ENCODE results near the gene NKIRAS2. TPM values are rescaled to one million over a fixed set of nuclear protein-coding genes. Genes with fewer than 3 reads are reported as not detected.

The NKIRAS2 gene
- polyA plus RNA-seq, 1 donor from 2014 or later, result 60.2 TPM

DNA sequence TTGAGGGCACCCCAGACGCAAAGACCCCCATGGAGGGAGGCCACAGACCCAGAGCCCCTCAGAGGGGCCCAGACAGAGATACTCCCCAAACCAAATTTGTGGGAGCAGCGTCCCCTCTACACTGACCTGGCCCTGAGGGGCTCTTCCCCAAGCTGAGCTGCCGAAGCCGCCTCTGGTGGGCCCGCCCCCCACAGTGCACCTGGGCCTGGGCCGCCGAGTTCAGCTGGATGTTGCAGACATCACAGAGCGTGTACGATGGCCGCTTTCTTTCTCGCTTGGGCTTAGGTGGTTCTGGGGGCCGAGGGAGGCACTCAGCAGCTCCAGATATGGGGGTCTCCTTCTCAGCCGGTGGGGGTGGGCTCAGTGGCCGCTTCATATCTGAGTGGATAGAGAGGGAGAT lies 42.8 kb downstream of the NKIRAS2 start:
- no peak overlapping the region for H3K4me3 ChIP-seq (ENCODE audit: low read length)
- H4K20me1 ChIP-seq (ENCODE audit: insufficient read depth), result no peaks in the 10 kb centered on the region
- H3K36me3 ChIP-seq (ENCODE audit: insufficient read depth, low read length), result no peaks in the 10 kb centered on the region
- no peaks in the 10 kb centered on the region for H3K27me3 ChIP-seq (ENCODE audit: insufficient read depth, low read depth, low read length)
- no peak overlapping the region for H2AFZ ChIP-seq (ENCODE audit: low read depth, low read length)
- H3K4me2 ChIP-seq (ENCODE audit: low read length), result no peak overlapping the region
- no peaks in the 10 kb centered on the region for H3K9me2 ChIP-seq (ENCODE audit: insufficient read depth, low read length)
- TF ChIP-seq MXI1 (conservative IDR thresholded peaks at IDR 0.05; ENCODE audit: poor library complexity, severe bottlenecking) (no peak), TAF1 (IDR thresholded peaks at IDR 0.05; ENCODE audit: low read depth) (no peak), RAD21 (conservative IDR thresholded peaks at IDR 0.05) (no peak), POLR2AphosphoS5 (IDR thresholded peaks at IDR 0.05) (no peak), EP300 (conservative IDR thresholded peaks at IDR 0.05; ENCODE audit: poor library complexity, severe bottlenecking) (no peak), SMC3 (conservative IDR thresholded peaks at IDR 0.05; ENCODE audit: poor library complexity) (no peak), EZH2 (IDR thresholded peaks at IDR 0.05; ENCODE audit: borderline replicate concordance, insufficient read depth, low read length, poor library complexity, severe bottlenecking) (no peak)
- TF ChIP-seq, protein P1, sequence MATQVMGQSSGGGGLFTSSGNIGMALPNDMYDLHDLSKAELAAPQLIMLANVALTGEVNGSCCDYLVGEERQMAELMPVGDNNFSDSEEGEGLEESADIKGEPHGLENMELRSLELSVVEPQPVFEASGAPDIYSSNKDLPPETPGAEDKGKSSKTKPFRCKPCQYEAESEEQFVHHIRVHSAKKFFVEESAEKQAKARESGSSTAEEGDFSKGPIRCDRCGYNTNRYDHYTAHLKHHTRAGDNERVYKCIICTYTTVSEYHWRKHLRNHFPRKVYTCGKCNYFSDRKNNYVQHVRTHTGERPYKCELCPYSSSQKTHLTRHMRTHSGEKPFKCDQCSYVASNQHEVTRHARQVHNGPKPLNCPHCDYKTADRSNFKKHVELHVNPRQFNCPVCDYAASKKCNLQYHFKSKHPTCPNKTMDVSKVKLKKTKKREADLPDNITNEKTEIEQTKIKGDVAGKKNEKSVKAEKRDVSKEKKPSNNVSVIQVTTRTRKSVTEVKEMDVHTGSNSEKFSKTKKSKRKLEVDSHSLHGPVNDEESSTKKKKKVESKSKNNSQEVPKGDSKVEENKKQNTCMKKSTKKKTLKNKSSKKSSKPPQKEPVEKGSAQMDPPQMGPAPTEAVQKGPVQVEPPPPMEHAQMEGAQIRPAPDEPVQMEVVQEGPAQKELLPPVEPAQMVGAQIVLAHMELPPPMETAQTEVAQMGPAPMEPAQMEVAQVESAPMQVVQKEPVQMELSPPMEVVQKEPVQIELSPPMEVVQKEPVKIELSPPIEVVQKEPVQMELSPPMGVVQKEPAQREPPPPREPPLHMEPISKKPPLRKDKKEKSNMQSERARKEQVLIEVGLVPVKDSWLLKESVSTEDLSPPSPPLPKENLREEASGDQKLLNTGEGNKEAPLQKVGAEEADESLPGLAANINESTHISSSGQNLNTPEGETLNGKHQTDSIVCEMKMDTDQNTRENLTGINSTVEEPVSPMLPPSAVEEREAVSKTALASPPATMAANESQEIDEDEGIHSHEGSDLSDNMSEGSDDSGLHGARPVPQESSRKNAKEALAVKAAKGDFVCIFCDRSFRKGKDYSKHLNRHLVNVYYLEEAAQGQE (IDR thresholded peaks at IDR 0.05; ENCODE audit: borderline replicate concordance), result no peak
- TF ChIP-seq, protein P2, sequence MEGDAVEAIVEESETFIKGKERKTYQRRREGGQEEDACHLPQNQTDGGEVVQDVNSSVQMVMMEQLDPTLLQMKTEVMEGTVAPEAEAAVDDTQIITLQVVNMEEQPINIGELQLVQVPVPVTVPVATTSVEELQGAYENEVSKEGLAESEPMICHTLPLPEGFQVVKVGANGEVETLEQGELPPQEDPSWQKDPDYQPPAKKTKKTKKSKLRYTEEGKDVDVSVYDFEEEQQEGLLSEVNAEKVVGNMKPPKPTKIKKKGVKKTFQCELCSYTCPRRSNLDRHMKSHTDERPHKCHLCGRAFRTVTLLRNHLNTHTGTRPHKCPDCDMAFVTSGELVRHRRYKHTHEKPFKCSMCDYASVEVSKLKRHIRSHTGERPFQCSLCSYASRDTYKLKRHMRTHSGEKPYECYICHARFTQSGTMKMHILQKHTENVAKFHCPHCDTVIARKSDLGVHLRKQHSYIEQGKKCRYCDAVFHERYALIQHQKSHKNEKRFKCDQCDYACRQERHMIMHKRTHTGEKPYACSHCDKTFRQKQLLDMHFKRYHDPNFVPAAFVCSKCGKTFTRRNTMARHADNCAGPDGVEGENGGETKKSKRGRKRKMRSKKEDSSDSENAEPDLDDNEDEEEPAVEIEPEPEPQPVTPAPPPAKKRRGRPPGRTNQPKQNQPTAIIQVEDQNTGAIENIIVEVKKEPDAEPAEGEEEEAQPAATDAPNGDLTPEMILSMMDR (IDR thresholded peaks at IDR 0.05; ENCODE audit: poor library complexity, severe bottlenecking), result no peak
- H3K9me3 ChIP-seq (ENCODE audit: low read length), result no peaks in the 10 kb centered on the region
- H3K27ac ChIP-seq (ENCODE audit: low read length), result no peak overlapping the region
- H3K9ac ChIP-seq (ENCODE audit: low read length), result no peak overlapping the region
- H3F3A ChIP-seq (ENCODE audit: insufficient read depth, low read length, poor library complexity, severe bottlenecking), result no peaks in the 10 kb centered on the region
- H3K79me2 ChIP-seq (replicated peaks; ENCODE audit: insufficient read depth, low read length), result no peaks in the 10 kb centered on the region

DNA sequence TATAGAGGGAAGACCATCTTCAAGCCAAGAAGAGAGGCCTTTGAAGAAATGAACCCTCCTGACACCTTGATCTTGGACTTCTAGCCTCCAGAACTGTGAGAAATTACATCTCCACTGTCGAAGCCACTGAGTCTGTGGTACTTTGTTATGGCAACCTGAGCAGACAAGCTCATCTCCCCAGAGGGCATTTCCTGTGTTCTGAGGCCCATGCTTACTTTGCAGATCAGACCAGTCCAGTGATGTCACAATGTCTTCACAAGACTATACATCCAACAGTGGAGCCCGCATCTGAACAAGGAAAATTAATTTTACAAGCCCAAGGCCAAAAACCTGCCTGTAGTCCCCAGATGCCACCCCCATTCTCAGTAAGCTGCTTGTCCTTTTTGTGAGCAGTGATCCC lies 45.3 kb downstream of the NKIRAS2 start:
- H2AFZ ChIP-seq (ENCODE audit: low read depth, low read length), result no peak overlapping the region
- no peaks in the 10 kb centered on the region for H3K27me3 ChIP-seq (ENCODE audit: insufficient read depth, low read depth, low read length)
- H3K9me2 ChIP-seq (ENCODE audit: insufficient read depth, low read length), result no peaks in the 10 kb centered on the region
- H3K27ac ChIP-seq (ENCODE audit: low read length), result no peak overlapping the region
- no peak overlapping the region for H3K4me2 ChIP-seq (ENCODE audit: low read length)
- no peaks in the 10 kb centered on the region for H4K20me1 ChIP-seq (ENCODE audit: insufficient read depth)
- H3K79me2 ChIP-seq (replicated peaks; ENCODE audit: insufficient read depth, low read length), result no peaks in the 10 kb centered on the region
- TF ChIP-seq POLR2AphosphoS5 (IDR thresholded peaks at IDR 0.05) (no peak), TAF1 (IDR thresholded peaks at IDR 0.05; ENCODE audit: low read depth) (no peak), EP300 (conservative IDR thresholded peaks at IDR 0.05; ENCODE audit: poor library complexity, severe bottlenecking) (no peak), RAD21 (conservative IDR thresholded peaks at IDR 0.05) (no peak), SMC3 (conservative IDR thresholded peaks at IDR 0.05; ENCODE audit: poor library complexity) (no peak), MXI1 (conservative IDR thresholded peaks at IDR 0.05; ENCODE audit: poor library complexity, severe bottlenecking) (no peak), EZH2 (IDR thresholded peaks at IDR 0.05; ENCODE audit: borderline replicate concordance, insufficient read depth, low read length, poor library complexity, severe bottlenecking) (no peak)
- TF ChIP-seq, protein P2 (IDR thresholded peaks at IDR 0.05; ENCODE audit: poor library complexity, severe bottlenecking), result no peak
- TF ChIP-seq, protein P1 (IDR thresholded peaks at IDR 0.05; ENCODE audit: borderline replicate concordance), result no peak
- H3F3A ChIP-seq (ENCODE audit: insufficient read depth, low read length, poor library complexity, severe bottlenecking), result no peaks in the 10 kb centered on the region
- H3K36me3 ChIP-seq (ENCODE audit: insufficient read depth, low read length), result no peaks in the 10 kb centered on the region
- no peak overlapping the region for H3K9ac ChIP-seq (ENCODE audit: low read length)
- H3K4me3 ChIP-seq (ENCODE audit: low read length), result no peak overlapping the region
- no peaks in the 10 kb centered on the region for H3K9me3 ChIP-seq (ENCODE audit: low read length)

Measured in neural cell (in vitro differentiated cells).